ENCODE results near the gene CCDC137.
A peak's percentile ranks its signal among the peaks of the same experiment; 100 is the strongest.

The CCDC137 gene

GRCh38 chr17:81650951-81651350 is 15.6 kb upstream of the CCDC137 start:
- DNase-seq, result no peak

GRCh38 chr17:81651692-81652091 is 14.8 kb upstream of the CCDC137 start:
- no peak for DNase-seq

- DNase-seq, result no peak
Measured at GRCh38 chr17:81652906-81653771, 13.4 kb upstream of the CCDC137 start.

- DNase-seq, result no peak
Measured at GRCh38 chr17:81655378-81656117, 11.0 kb upstream of the CCDC137 start.

- DNase-seq, result no peak
Measured at GRCh38 chr17:81656118-81656743, 10.3 kb upstream of the CCDC137 start, which contains the start of gene PDE6G. PDE6G (minus strand) TSS chr17:81656542; CDS start chr17:81653305, 3,237 bp downstream.

GRCh38 chr17:81656835-81657234 is 9.7 kb upstream of the CCDC137 start:
- DNase-seq, result no peak

- no peak for DNase-seq
Measured at GRCh38 chr17:81659038-81659437, 7.5 kb upstream of the CCDC137 start.

GRCh38 chr17:81660441-81660840 is 6.1 kb upstream of the CCDC137 start:
- DNase-seq, result no peak

- no peak for DNase-seq
Measured at GRCh38 chr17:81662002-81662401, 4.5 kb upstream of the CCDC137 start.

- no peak for DNase-seq
Measured at GRCh38 chr17:81664051-81664470, 2.5 kb upstream of the CCDC137 start.

- peak in 4 of 51 donors; percentile 3 to 27 (median 20) for DNase-seq
Measured at GRCh38 chr17:81665205-81666091, 1.1 kb upstream of the CCDC137 start.

GRCh38 chr17:81666092-81666341 is 520 bp upstream of the CCDC137 start:
- DNase-seq, result no peak

- DNase-seq, result no peak
Measured at GRCh38 chr17:81667754-81668153, 1.2 kb downstream of the CCDC137 start.

- DNase-seq, result no peak
Measured at GRCh38 chr17:81672504-81672903, 6.0 kb downstream of the CCDC137 start.

- DNase-seq, result no peak
Measured at GRCh38 chr17:81672954-81673353, 6.4 kb downstream of the CCDC137 start.

- DNase-seq, result no peak
Measured at GRCh38 chr17:81673561-81674258, 7.2 kb downstream of the CCDC137 start.

GRCh38 chr17:81675515-81676221 is 9.1 kb downstream of the CCDC137 start:
- peak in 18 of 51 donors; percentile 5 to 55 (median 21) for DNase-seq

GRCh38 chr17:81676906-81677305 is 10.4 kb downstream of the CCDC137 start:
- peak in 6 of 51 donors; percentile 8 to 26 (median 13) for DNase-seq

- no peak for DNase-seq
Measured at GRCh38 chr17:81680150-81680549, 13.6 kb downstream of the CCDC137 start.

- peak in 10 of 51 donors; percentile 7 to 30 (median 17) for DNase-seq
Measured at GRCh38 chr17:81681672-81682071, 15.1 kb downstream of the CCDC137 start.

All from hypothalamus (tissue), 51 donors.